ENCODE data around the gene SLC13A4.
"Not testable (repeated sequence)": the region's sequence is repeated elsewhere in the genome, so short reads cannot be mapped to it uniquely, and the experiment has no call there.

The SLC13A4 gene

GRCh38 chr7:135697276-135698049, 30.5 kb downstream of the SLC13A4 start:
- Histone ChIP-seq H3K4me2 (ENCODE audit: low read length) (no peak overlapping the region), H3K9ac (ENCODE audit: low read length) (no peak overlapping the region), H3K79me2 (ENCODE audit: control insufficient read depth, insufficient read depth, low read length) (no peaks in the 10 kb centered on the region), H3K18ac (ENCODE audit: low read length) (no peak overlapping the region), H2BK120ac (ENCODE audit: low read depth, low read length) (no peak overlapping the region), H3K4me1 (ENCODE audit: control insufficient read depth, low read depth, low read length) (no peaks in the 10 kb centered on the region), H3K36me3 (ENCODE audit: control insufficient read depth, insufficient read depth, low read length) (no peaks in the 10 kb centered on the region), H3K4ac (ENCODE audit: low read depth, low read length) (no peak overlapping the region), H3K27me3 (ENCODE audit: insufficient read depth, low read length, poor library complexity) (no peaks in the 10 kb centered on the region), H2AK5ac (ENCODE audit: low read length) (no peak overlapping the region), H3K4me3 (ENCODE audit: low read length) (no peak overlapping the region), H3K56ac (ENCODE audit: low read length) (peak overlapping the region; percentile 27), H3K23ac (ENCODE audit: low read length) (no peak overlapping the region), H2BK5ac (ENCODE audit: low read length) (no peak overlapping the region), H4K8ac (ENCODE audit: low read depth, low read length) (no peak overlapping the region), H4K5ac (ENCODE audit: low read length) (no peak overlapping the region), H3K79me1 (ENCODE audit: low read length) (no peaks in the 10 kb centered on the region), H2BK15ac (replicated peaks; ENCODE audit: low read depth) (no peak overlapping the region), H3K27ac (ENCODE audit: low read depth, low read length) (no peak overlapping the region)
- peak; percentile 39 for DNase-seq
- no CpG with 5 or more reads among the region's 8 CpGs for WGBS (ENCODE audit: extremely low coverage, insufficient coverage, low lambda C conversion rate)

GRCh38 chr7:135693558-135693957, 34.4 kb downstream of the SLC13A4 start:
- WGBS (ENCODE audit: extremely low coverage, insufficient coverage, low lambda C conversion rate), result no CpG with 5 or more reads among the region's 4 CpGs
- no peak overlapping the region for H3K18ac ChIP-seq (ENCODE audit: low read length)
- H3K27ac ChIP-seq (ENCODE audit: low read depth, low read length), result no peak overlapping the region
- no peak for DNase-seq
- H3K4me1 ChIP-seq (ENCODE audit: control insufficient read depth, low read depth, low read length), result no peaks in the 10 kb centered on the region
- no peak overlapping the region for H3K4ac ChIP-seq (ENCODE audit: low read depth, low read length)
- H3K36me3 ChIP-seq (ENCODE audit: control insufficient read depth, insufficient read depth, low read length), result no peaks in the 10 kb centered on the region
- no peaks in the 10 kb centered on the region for H3K27me3 ChIP-seq (ENCODE audit: insufficient read depth, low read length, poor library complexity)
- no peak overlapping the region for H3K9ac ChIP-seq (ENCODE audit: low read length)
- H4K5ac ChIP-seq (ENCODE audit: low read length), result no peak overlapping the region
- H2AK5ac ChIP-seq (ENCODE audit: low read length), result no peak overlapping the region
- H3K23ac ChIP-seq (ENCODE audit: low read length), result no peak overlapping the region
- no peak overlapping the region for H3K56ac ChIP-seq (ENCODE audit: low read length)
- no peak overlapping the region for H4K8ac ChIP-seq (ENCODE audit: low read depth, low read length)
- H3K79me1 ChIP-seq (ENCODE audit: low read length), result no peaks in the 10 kb centered on the region
- H2BK15ac ChIP-seq (replicated peaks; ENCODE audit: low read depth), result no peak overlapping the region
- H3K4me3 ChIP-seq (ENCODE audit: low read length), result no peak overlapping the region
- no peak overlapping the region for H2BK5ac ChIP-seq (ENCODE audit: low read length)
- no peaks in the 10 kb centered on the region for H3K79me2 ChIP-seq (ENCODE audit: control insufficient read depth, insufficient read depth, low read length)
- H3K4me2 ChIP-seq (ENCODE audit: low read length), result no peak overlapping the region
- no peak overlapping the region for H2BK120ac ChIP-seq (ENCODE audit: low read depth, low read length)

- H3K23ac ChIP-seq (ENCODE audit: low read length); H3K27ac ChIP-seq (ENCODE audit: low read depth, low read length); H4K8ac ChIP-seq (ENCODE audit: low read depth, low read length); H2BK120ac ChIP-seq (ENCODE audit: low read depth, low read length); H3K18ac ChIP-seq (ENCODE audit: low read length); H4K5ac ChIP-seq (ENCODE audit: low read length); H3K27me3 ChIP-seq (ENCODE audit: insufficient read depth, low read length, poor library complexity); H3K36me3 ChIP-seq (ENCODE audit: control insufficient read depth, insufficient read depth, low read length); DNase-seq; H2BK15ac ChIP-seq (replicated peaks; ENCODE audit: low read depth); H2AK5ac ChIP-seq (ENCODE audit: low read length); H3K9ac ChIP-seq (ENCODE audit: low read length); H2BK5ac ChIP-seq (ENCODE audit: low read length); H3K4ac ChIP-seq (ENCODE audit: low read depth, low read length); H3K4me2 ChIP-seq (ENCODE audit: low read length); H3K79me1 ChIP-seq (ENCODE audit: low read length); H3K4me3 ChIP-seq (ENCODE audit: low read length); H3K79me2 ChIP-seq (ENCODE audit: control insufficient read depth, insufficient read depth, low read length); H3K56ac ChIP-seq (ENCODE audit: low read length); H3K4me1 ChIP-seq (ENCODE audit: control insufficient read depth, low read depth, low read length): not testable (repeated sequence)
- no CpG with 5 or more reads among the region's 7 CpGs for WGBS (ENCODE audit: extremely low coverage, insufficient coverage, low lambda C conversion rate)
Observed at GRCh38 chr7:135692606-135693005, 35.4 kb downstream of the SLC13A4 start.

GRCh38 chr7:135692055-135692454, 35.9 kb downstream of the SLC13A4 start:
- H3K4ac ChIP-seq (ENCODE audit: low read depth, low read length), result no peak overlapping the region
- H3K18ac ChIP-seq (ENCODE audit: low read length), result no peak overlapping the region
- no peaks in the 10 kb centered on the region for H3K4me1 ChIP-seq (ENCODE audit: control insufficient read depth, low read depth, low read length)
- H3K27me3 ChIP-seq (ENCODE audit: insufficient read depth, low read length, poor library complexity), result no peaks in the 10 kb centered on the region
- H3K79me2 ChIP-seq (ENCODE audit: control insufficient read depth, insufficient read depth, low read length), result no peaks in the 10 kb centered on the region
- no peak overlapping the region for H4K5ac ChIP-seq (ENCODE audit: low read length)
- H3K27ac ChIP-seq (ENCODE audit: low read depth, low read length), result no peak overlapping the region
- H4K8ac ChIP-seq (ENCODE audit: low read depth, low read length), result no peak overlapping the region
- H3K56ac ChIP-seq (ENCODE audit: low read length), result no peak overlapping the region
- H3K79me1 ChIP-seq (ENCODE audit: low read length), result no peaks in the 10 kb centered on the region
- no peak overlapping the region for H2BK120ac ChIP-seq (ENCODE audit: low read depth, low read length)
- DNase-seq, result no peak
- WGBS (ENCODE audit: extremely low coverage, insufficient coverage, low lambda C conversion rate), result no CpG with 5 or more reads among the region's 3 CpGs
- no peak overlapping the region for H2BK15ac ChIP-seq (replicated peaks; ENCODE audit: low read depth)
- no peak overlapping the region for H3K23ac ChIP-seq (ENCODE audit: low read length)
- H3K36me3 ChIP-seq (ENCODE audit: control insufficient read depth, insufficient read depth, low read length), result no peaks in the 10 kb centered on the region
- H3K4me3 ChIP-seq (ENCODE audit: low read length), result no peak overlapping the region
- no peak overlapping the region for H3K9ac ChIP-seq (ENCODE audit: low read length)
- H3K4me2 ChIP-seq (ENCODE audit: low read length), result no peak overlapping the region
- H2BK5ac ChIP-seq (ENCODE audit: low read length), result no peak overlapping the region
- H2AK5ac ChIP-seq (ENCODE audit: low read length), result no peak overlapping the region

- Histone ChIP-seq H3K4me2 (ENCODE audit: low read length) (no peak overlapping the region), H3K4me3 (ENCODE audit: low read length) (no peak overlapping the region), H4K5ac (ENCODE audit: low read length) (no peak overlapping the region), H4K8ac (ENCODE audit: low read depth, low read length) (no peak overlapping the region), H3K79me1 (ENCODE audit: low read length) (no peaks in the 10 kb centered on the region), H2AK5ac (ENCODE audit: low read length) (no peak overlapping the region), H3K27ac (ENCODE audit: low read depth, low read length) (no peak overlapping the region), H3K18ac (ENCODE audit: low read length) (no peak overlapping the region), H2BK5ac (ENCODE audit: low read length) (no peak overlapping the region), H3K56ac (ENCODE audit: low read length) (no peak overlapping the region), H3K9ac (ENCODE audit: low read length) (no peak overlapping the region), H3K79me2 (ENCODE audit: control insufficient read depth, insufficient read depth, low read length) (no peaks in the 10 kb centered on the region), H3K4ac (ENCODE audit: low read depth, low read length) (no peak overlapping the region), H3K36me3 (ENCODE audit: control insufficient read depth, insufficient read depth, low read length) (no peaks in the 10 kb centered on the region), H3K23ac (ENCODE audit: low read length) (no peak overlapping the region), H3K4me1 (ENCODE audit: control insufficient read depth, low read depth, low read length) (no peaks in the 10 kb centered on the region), H3K27me3 (ENCODE audit: insufficient read depth, low read length, poor library complexity) (no peaks in the 10 kb centered on the region), H2BK15ac (replicated peaks; ENCODE audit: low read depth) (no peak overlapping the region), H2BK120ac (ENCODE audit: low read depth, low read length) (no peak overlapping the region)
- WGBS (ENCODE audit: extremely low coverage, insufficient coverage, low lambda C conversion rate), result no CpG with 5 or more reads among the region's 3 CpGs
- peak; percentile 28 for DNase-seq
Observed at GRCh38 chr7:135690566-135690965, 37.4 kb downstream of the SLC13A4 start.

GRCh38 chr7:135687466-135687865, 40.5 kb downstream of the SLC13A4 start:
- no peak overlapping the region for H4K5ac ChIP-seq (ENCODE audit: low read length)
- no peak for DNase-seq
- H3K36me3 ChIP-seq (ENCODE audit: control insufficient read depth, insufficient read depth, low read length), result no peaks in the 10 kb centered on the region
- no peak overlapping the region for H3K23ac ChIP-seq (ENCODE audit: low read length)
- no peak overlapping the region for H2AK5ac ChIP-seq (ENCODE audit: low read length)
- H3K79me1 ChIP-seq (ENCODE audit: low read length), result peaks cover 3% of the 10 kb centered on the region
- H3K79me2 ChIP-seq (ENCODE audit: control insufficient read depth, insufficient read depth, low read length), result no peaks in the 10 kb centered on the region
- H3K27me3 ChIP-seq (ENCODE audit: insufficient read depth, low read length, poor library complexity), result no peaks in the 10 kb centered on the region
- H3K4me1 ChIP-seq (ENCODE audit: control insufficient read depth, low read depth, low read length), result peaks cover 14% of the 10 kb centered on the region
- no peak overlapping the region for H2BK5ac ChIP-seq (ENCODE audit: low read length)
- no peak overlapping the region for H3K4me2 ChIP-seq (ENCODE audit: low read length)
- no peak overlapping the region for H2BK120ac ChIP-seq (ENCODE audit: low read depth, low read length)
- no peak overlapping the region for H3K4me3 ChIP-seq (ENCODE audit: low read length)
- no peak overlapping the region for H3K27ac ChIP-seq (ENCODE audit: low read depth, low read length)
- no peak overlapping the region for H4K8ac ChIP-seq (ENCODE audit: low read depth, low read length)
- H3K9ac ChIP-seq (ENCODE audit: low read length), result no peak overlapping the region
- H2BK15ac ChIP-seq (replicated peaks; ENCODE audit: low read depth), result no peak overlapping the region
- no peak overlapping the region for H3K18ac ChIP-seq (ENCODE audit: low read length)
- no peak overlapping the region for H3K4ac ChIP-seq (ENCODE audit: low read depth, low read length)
- WGBS (ENCODE audit: extremely low coverage, insufficient coverage, low lambda C conversion rate), result no CpG with 5 or more reads among the region's 1 CpG
- H3K56ac ChIP-seq (ENCODE audit: low read length), result no peak overlapping the region

Data from mesendoderm (in vitro differentiated cells).